GM18520 (cell line): ENCODE data around the gene GULP1.
"Not testable (repeated sequence)": the region's sequence is repeated elsewhere in the genome, so short reads cannot be mapped to it uniquely, and the experiment has no call there.

Source experiments
- ATAC-seq: cut with Tn5 transposase; IDR thresholded peaks from one replicate; pipeline ENCODE4 v1.9.1; 2021; ENCODE audit not compliant: unreplicated experiment

GULP1 gene

DNA sequence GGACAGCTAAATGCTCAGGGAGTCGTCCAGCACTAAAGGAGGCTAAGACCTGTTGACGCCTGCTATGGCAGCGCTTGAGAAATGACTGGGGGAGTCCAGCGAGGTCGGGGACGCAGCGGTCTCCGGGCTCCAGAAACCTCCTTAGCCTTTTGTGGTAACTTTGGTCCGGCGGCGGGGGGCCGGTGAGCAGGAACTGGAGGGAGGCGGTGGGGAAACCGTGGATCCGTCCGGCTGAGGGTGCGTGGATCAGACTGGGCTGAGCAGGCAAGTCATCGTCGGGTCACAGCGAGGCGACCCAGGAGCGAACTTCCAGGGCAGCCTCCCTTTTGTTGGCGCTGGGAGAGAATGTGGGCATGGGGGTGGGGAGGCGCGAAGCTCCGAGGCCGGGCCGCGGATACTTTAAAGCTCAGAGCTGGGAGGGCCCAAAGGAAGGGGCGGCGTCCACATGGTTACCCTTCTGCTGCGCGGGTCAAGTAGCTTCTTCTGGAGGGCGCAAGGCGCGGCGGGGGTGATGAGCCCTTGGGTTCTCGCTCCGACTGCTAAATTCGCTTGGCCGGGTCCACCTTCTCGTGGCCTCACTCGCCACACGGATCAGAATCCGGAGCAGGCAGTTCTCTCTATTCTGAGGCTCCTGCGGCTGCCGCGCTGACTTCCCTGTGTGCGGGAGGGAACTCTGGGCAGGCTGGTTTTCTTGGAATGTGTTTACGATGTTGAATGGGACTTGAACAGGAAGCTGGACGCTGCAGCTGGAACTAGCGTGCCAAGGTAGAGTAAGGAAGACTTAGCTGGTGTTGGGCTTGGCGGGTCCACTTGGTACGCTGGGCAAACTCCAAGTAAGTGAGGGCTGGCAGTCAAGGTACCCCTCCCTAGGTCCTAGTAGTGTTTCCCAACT, 920 bp downstream of the GULP1 start:
- no peak for ATAC-seq

DNA sequence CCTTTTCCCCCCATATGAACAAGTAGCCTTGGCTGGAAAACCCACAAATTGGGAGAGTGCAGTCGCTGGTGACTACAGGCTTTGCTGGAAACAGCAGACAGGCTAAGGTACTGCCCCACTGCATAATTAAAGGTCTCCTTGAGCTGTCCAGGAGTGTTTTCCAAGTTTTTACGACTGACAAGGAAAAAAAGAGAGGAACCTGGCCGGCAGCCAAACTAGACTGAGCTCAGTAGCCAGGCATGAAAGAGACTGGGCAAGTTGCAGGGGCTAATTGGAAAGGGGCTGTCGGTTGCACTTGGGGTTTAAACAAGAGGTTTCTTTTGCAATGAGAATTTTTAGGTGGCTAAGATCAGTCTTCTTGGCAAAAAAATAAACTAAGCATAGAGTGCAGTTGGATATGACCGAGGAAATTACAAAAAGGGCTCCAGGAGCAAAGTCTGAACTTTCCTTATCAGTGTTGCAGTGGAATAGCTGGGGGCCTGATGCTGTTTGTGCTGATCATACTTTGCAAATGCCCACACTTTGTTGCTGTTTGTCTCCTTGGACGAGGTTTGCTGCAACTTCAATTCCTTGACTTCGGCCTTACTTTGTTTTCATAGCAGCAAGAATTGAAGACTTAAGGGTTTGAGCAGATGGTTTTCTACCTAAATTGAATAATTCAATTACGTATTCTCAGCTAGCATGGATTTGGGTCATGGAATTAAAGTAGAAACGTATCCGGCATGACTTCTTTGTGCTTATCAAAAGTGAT, 2.1 kb downstream of the GULP1 start:
- ATAC-seq, result no peak

DNA sequence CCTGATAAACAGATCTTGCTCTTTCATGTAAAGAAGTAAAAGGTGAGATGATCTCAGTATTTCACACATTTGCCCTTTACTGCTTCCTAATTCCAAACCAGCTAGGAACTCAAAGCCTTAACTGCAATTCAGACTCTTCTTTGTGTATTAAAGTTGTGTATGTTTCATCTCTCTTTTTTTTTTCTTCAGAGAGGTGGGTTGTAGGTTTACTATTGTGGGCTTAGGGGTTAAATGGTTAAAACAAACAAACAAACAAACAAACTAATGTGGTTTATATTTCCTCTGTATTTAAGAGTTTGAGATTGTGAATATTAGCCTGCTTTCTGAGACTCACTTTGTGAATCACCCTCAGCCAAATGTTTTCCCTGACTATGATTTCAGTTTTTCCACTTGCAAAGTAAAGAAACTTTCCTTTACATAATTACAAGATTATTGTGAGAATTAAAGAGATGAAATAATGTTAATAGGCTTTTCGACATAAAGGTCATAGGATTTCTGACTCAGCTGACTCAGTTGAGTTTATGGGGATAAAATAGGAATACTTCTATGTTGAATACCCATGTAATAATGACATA, 2.8 kb downstream of the GULP1 start:
- ATAC-seq, result no peak

DNA sequence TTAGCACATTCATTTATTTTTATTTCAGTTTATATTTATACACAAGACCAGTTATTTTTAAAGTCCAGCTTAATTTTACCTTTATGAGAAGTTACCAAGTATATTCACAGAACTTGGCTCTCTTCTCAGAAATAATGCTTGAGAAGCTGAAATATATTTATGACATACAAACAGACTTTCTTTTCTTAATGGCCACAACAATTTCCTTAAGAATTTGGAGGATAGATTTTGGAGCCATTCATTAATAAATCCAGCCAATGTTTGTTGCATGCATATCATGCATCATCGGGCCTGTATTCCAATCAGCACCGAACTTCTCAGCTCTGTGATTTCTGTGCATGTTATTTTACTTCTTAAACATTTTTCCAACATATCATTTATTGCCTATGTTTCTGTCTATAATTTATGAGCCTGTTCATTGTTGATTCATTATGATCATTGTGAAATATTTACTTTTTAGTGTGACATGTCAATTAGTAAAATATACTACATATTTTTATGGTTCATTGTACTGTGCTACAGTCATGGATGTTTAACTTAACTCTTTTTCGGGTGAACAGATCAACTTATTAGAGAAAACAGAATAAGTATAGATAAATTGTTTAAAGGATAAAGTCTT, 3.5 kb downstream of the GULP1 start:
- no peak for ATAC-seq

DNA sequence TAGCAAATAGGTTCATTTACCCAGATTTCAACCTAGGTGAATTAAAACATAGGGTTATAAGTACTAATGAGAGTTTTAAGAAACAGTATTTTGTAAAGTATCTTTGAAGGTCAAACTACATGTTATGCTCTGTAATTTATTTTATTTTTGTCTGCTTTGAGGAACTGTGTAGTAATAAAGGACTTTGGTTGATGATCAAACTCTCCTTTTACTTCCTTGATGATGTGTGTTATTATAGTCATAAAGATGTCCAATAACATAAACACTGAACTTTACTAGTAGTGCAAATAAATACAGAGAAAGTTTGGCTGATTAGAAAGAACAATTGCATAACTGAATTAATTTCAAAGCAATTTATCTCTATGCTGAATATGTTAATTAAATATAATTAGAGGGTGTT, 6.3 kb downstream of the GULP1 start:
- ATAC-seq, result no peak

DNA sequence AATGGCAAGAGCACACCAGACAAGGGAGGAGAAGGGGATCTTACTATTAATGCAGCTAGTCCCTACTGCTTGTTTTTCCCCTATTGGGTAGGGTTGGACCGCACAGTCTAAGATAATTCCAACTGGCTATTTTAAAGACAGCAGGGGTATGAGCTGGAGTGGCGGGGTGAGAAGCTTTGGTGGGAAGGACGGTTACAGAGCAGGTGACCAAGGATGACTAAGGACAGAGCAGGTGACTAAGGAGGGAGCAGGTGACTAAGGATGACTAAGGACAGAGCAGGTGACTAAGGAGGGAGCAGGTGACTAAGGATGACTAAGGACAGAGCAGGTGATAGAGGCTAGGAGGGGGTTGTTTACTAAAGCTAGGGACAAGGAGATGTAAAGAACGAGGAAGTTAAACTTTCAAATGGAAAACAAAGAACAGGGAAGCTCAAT, 7.3 kb downstream of the GULP1 start:
- ATAC-seq, result not testable (repeated sequence)

DNA sequence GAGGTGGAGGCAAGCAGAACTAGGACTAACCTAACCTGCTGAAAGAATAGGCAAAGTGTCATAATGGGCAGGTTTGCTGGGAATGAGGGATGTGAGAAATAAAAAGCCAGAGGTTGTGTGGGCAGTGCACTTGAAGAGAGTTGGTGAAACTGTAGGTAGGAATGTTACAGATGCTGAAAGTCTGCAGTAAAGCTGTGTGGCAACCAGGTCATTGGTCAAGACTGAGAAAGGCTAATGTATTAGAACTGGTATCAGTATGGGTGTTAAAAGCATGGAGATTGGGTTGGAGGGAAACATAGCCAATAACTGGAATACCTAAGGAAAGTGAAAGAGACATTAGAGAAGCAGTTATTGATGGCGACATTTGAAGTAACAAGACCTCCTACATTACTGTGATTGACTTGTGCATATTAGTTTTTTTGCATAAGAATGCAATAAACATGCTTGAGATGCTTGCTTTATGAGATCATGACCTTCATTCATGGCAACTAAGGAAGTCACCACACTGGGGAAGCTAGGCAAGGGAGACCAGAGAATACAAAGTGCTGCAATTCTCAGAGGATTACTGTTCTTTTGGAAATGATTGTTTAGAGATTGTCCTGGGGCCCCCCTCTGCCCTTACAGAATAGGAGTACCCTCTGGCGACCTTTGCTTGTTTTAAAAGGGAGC, 11.8 kb downstream of the GULP1 start:
- no peak for ATAC-seq

DNA sequence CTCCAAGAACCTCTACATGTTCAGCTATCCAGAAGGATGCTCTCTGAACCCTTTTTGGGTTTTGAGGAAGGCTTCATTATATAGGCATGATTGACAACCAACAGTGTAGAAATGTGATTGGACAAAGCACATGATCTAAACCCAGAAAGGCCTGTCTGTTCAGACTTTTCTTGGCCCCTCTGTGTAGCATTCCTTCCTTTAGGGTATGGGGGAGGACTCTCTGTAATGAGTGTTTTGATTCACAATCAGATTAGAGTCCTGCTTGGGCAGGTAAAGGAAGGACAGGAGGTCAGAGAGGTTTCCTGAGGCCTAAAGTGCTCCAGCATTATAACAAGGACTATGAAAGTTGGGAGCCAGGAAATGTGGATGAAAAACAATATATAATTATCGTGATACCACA, 13.6 kb downstream of the GULP1 start:
- no peak for ATAC-seq

DNA sequence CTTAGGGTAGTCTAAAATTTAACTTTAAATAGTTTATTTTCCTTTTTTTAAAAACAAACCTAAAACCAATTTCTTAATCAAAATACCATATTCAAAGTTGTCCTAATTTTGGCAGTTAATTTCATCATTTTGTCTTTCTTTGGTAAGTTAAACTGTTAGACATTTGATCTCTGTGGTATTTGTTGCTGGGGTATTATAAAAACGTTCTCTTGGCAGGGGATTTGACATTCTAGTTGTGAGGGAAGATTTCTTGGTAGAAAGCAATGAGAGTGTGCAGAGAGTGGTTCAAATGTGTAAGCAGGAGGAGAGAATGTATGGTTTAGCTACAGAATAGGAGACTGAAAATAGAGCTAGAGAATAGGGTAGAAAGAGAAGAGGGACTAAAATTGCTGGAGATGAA, 14.6 kb downstream of the GULP1 start:
- ATAC-seq, result no peak

DNA sequence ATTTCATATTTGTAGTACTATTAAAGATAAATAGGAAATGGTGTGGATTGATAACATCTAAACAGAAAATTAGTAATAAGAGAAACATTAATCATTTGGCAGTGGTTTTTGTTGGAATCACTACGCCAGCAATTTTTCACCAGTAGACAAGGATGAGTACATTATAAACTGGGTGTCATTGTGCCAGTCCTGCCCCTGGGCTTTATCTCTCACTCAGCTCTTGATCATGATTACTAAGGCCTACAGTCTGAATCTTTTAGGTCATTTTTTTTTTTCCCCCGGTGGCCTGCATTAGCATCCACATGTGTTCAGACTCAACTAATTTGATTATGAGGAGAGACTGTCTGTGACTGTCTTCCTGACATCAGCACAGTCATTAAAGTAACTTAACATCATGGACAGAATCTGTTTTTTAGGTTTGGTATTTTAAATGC, 16.2 kb downstream of the GULP1 start:
- no peak for ATAC-seq

DNA sequence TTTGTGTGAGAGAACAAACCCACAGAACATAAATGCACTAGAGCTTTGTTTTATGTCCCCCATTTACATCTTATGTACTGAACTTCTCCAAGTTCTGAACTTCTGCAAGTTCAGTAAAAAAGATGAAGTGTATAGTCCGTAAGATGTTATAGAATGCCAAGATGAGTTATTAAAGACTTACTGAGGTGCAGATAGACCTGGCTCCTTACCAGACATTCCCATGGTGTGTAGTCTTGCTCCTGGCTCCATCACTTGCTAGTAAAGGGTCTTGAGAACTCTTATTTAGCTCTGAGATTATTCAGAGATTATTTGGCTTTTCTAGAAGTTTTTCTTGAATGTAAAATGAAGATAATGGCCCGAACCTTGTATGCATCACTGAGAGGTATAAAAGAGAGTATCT, 16.8 kb downstream of the GULP1 start:
- ATAC-seq, result no peak

DNA sequence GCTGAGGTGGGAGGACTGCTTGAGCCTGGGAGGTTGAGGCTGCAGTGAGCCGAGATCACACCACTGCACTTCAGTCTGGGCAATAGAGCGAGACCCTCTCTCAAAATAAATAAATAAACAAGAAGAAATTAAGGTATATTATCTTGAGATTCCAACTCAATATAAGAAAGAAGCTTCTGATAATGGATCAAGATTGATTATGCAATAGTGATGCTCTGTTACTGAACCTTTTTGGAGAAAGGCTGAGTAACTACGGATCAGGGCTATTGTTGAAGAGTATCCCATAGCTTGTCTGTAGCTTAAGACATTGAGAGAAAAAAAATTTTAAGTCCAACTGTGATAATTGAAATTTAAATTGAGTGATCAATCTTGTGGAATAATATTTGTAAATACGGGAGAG, 17.7 kb downstream of the GULP1 start:
- no peak for ATAC-seq

DNA sequence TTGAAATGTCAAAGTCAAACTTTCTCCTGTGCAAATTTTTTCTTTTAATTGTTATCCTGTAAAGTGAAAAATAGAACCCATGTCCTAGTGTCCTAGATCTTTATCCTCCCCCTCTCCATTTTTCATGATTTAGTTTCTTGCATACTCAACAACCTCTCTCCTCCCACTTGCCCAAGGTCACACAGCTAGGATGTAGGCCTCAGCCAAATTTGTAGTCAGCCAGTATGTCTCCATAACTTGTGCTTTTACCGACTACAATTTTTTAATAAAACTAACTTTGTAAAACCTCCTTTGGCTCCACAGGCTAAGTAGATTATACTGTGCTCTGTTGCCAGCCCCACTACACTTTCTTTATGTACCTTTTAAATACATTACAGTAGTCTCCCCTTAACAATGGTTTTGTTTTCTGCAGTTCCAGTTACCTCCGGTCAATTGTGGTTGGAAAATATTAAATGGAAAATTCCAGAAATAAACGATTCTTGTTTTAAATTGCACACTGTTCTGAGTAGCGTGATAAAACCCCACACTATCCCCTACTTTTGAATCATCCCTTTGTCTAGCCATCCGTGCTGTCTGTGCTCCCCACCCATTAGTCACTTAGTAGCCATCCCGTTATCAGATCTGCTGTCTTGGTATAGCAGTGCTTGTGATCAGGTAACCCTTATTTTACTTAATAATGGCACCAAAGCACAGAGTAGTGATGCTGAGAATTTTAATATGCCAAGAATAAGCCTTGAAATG, 22.8 kb downstream of the GULP1 start:
- no peak for ATAC-seq

DNA sequence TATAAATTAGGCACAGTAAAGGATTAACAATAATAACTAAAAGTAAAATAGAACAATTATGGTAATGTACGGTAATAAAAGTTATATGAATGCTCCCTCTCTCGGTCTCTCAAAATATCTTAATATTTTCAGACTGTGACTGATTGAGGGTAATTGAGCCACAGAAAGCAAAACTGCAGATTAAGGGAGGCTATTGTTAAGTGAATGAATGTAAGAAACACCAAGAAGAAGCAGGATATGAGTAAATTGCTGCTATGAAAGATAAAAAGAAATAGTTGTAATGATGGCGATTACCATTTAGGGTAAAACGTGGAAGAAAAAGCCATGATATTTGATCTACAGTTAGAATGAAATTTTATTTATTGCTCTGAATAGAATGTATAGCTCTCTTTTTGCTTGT, 24.1 kb downstream of the GULP1 start:
- ATAC-seq, result no peak

DNA sequence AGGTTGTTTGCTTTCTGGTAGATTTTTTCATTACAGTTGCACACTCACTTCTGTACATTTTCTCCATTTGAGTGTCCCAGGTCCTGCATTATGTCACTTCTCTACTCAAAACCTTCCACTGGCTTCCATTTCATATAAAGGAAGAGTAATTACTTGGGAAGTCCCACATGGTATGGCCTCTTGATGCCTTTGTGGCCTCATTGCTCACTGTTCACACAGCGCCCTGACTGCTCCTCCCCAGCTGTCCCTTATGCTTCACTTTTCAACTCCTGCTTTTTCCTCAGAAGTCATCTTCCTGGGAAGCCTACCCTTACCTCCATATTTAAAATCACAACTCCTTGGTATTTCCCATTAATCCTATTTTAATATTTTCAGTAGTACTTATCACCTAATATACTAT, 24.7 kb downstream of the GULP1 start:
- no peak for ATAC-seq

DNA sequence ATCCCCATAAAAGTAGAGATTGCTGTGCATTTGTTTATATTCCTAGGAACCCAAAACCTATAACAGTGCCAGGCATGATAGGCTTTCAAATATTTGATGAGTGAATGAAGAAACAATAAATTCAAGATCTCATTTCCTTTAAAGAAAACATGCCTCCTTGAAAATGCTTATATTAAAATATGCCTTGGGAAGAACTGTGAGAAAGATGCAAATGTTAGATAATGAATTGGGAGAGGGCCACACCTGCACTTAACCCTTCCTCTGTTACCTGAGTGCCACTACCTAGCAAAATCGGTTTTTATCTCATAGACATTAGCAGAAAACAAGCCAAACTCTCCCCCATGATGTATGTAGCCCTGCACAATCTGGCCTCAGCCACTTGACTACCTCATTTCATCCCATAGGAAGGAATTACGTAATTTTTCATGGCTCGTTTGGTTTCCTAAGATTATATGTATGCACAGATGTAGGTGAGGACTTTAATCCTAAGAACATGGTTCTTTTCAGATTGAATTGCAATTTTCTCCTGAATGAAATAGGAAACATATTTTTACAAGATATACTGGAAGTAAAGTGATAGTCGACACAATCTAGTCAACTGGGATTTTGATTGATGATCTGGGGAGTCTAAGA, 25.2 kb downstream of the GULP1 start:
- no peak for ATAC-seq

DNA sequence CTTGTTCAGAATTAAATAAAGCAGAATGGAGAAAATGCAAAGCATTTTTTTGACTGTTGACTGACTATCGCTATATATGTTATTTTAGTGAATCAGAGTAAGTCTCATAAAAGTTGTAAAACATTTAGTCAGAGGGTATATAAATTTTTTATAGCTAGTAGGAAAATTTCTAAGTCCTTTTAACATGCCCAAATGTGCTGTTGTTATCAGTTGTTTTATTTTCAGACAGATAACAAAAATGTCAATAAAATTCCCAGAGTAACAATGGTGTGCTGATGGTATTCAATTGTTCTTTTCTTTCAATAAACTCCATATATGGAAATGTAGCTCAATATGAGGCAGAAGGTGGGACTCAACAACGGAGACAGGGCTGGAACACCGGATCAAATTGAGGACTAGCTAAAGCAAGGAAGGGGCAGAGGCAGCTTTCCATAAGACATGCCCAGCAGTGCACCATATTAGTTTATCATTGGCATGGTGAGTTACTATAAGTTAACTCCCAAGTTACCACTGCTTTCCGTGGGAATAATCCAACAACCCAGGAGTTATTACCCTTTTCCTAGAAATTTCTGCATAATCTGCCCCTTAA, 26.6 kb downstream of the GULP1 start:
- ATAC-seq, result no peak

DNA sequence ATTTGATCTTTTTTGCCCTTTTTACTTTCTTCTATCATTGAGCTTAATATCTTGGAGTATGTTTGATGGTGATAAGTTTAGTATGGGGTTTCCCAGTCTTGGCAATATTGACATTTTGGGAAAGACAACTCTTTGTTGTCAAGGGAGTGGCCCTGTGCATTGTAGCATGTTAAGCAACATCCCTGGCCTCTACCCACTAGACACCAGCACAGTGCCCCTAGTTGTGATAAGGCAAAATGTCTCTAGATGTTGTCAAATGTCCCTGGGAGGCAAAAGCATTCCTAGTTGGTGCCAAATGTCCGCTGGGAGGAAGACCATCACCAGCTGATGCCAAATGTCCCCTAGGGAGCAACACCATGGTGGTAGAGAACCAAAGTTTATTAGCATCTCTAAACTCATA, 28.2 kb downstream of the GULP1 start:
- ATAC-seq, result no peak

DNA sequence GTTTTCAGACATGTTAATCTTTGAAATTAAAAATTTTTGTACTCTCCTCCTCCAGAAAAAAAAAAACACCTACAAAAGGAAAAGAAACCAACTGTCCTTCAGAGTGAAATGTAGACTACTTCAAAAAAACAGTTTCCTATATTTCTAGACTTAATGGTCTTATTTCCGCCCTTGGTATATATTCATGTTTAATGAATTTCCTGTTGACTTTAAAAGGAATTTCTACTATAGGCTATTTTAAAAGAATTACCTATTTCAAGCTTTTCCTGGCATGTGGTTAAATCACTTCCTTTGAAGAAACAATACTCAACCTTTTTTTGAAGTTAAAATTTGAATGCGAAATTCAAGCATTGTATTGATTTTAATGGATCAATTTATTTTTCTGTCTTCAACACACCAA, 29.2 kb downstream of the GULP1 start:
- ATAC-seq, result no peak
